ENCODE data around the gene MON1B.
"Not testable (repeated sequence)": the region's sequence is repeated elsewhere in the genome, so short reads cannot be mapped to it uniquely, and the experiment has no call there.

MON1B gene

GRCh38 chr16:77197747-77198146 lies 6.8 kb downstream of the MON1B start:
- no peak for DNase-seq (ENCODE audit: low read depth)

GRCh38 chr16:77199211-77199610 lies 8.2 kb downstream of the MON1B start, which contains the start of gene SYCE1L:
TSS of gene SYCE1L (plus strand) at chr16:77199408. CDS start at chr16:77199452, 44 bp downstream.
- no peak for DNase-seq (ENCODE audit: low read depth)

- no peak for DNase-seq (ENCODE audit: low read depth)
These were observed 15.5 kb downstream of the MON1B start for GRCh38 chr16:77206533-77206932.

- no peak for DNase-seq (ENCODE audit: low read depth)
These were observed 16.0 kb downstream of the MON1B start for GRCh38 chr16:77207030-77207429.

GRCh38 chr16:77208382-77208781 lies 17.4 kb downstream of the MON1B start:
- DNase-seq (ENCODE audit: low read depth), result no peak

GRCh38 chr16:77211880-77212740 lies 21.1 kb downstream of the MON1B start:
- peak; percentile 50 for DNase-seq (ENCODE audit: low read depth)

GRCh38 chr16:77212741-77213541 lies 22.0 kb downstream of the MON1B start:
- peak; percentile 56 for DNase-seq (ENCODE audit: low read depth)

GRCh38 chr16:77213542-77214106 lies 22.6 kb downstream of the MON1B start:
- no peak for DNase-seq (ENCODE audit: low read depth)

- DNase-seq (ENCODE audit: low read depth), result no peak
These were observed 23.6 kb downstream of the MON1B start for GRCh38 chr16:77214411-77215138.

GRCh38 chr16:77219437-77219836 lies 28.4 kb downstream of the MON1B start:
- DNase-seq (ENCODE audit: low read depth), result no peak

- DNase-seq (ENCODE audit: low read depth), result no peak
These were observed 29.4 kb downstream of the MON1B start for GRCh38 chr16:77220427-77220826.

GRCh38 chr16:77221482-77221881 lies 30.5 kb downstream of the MON1B start:
- DNase-seq (ENCODE audit: low read depth), result no peak

- no peak for DNase-seq (ENCODE audit: low read depth)
These were observed 32.2 kb downstream of the MON1B start for GRCh38 chr16:77223184-77223583.

GRCh38 chr16:77225182-77225581 lies 34.2 kb downstream of the MON1B start:
- DNase-seq (ENCODE audit: low read depth), result no peak

- DNase-seq (ENCODE audit: low read depth), result no peak
These were observed 36.8 kb downstream of the MON1B start for GRCh38 chr16:77227745-77228144.

GRCh38 chr16:77231047-77231446 lies 40.1 kb downstream of the MON1B start:
- DNase-seq (ENCODE audit: low read depth), result no peak

GRCh38 chr16:77233799-77234519 lies 43.0 kb downstream of the MON1B start:
- no peak for DNase-seq (ENCODE audit: low read depth)

GRCh38 chr16:77234611-77235010 lies 43.6 kb downstream of the MON1B start:
- no peak for DNase-seq (ENCODE audit: low read depth)

GRCh38 chr16:77236063-77236511 lies 45.1 kb downstream of the MON1B start:
- peak; percentile 75 for DNase-seq (ENCODE audit: low read depth)

GRCh38 chr16:77238593-77238992 lies 47.6 kb downstream of the MON1B start:
- no peak for DNase-seq (ENCODE audit: low read depth)

- DNase-seq (ENCODE audit: low read depth), result not testable (repeated sequence)
These were observed 51.5 kb downstream of the MON1B start for GRCh38 chr16:77242471-77242870.
